Stimulated activated CD8-positive, alpha-beta memory T cell treated with anti-CD3 and anti-CD28 coated beads, Interleukin-2, amount 100 ng/mL, for 1 hour (primary cell): ENCODE results near the gene VAX1.

Experiments
- DNase-seq, 2 donors: peaks; one replicate each; pipeline ENCODE4 v3.0.0-alpha.2; 2020; ENCODE audit warnings: low read depth in 2 of 2

The VAX1 gene

GRCh38 chr10:117164592-117165537 is 26.8 kb upstream of the VAX1 start:
- no peak for DNase-seq

DNA sequence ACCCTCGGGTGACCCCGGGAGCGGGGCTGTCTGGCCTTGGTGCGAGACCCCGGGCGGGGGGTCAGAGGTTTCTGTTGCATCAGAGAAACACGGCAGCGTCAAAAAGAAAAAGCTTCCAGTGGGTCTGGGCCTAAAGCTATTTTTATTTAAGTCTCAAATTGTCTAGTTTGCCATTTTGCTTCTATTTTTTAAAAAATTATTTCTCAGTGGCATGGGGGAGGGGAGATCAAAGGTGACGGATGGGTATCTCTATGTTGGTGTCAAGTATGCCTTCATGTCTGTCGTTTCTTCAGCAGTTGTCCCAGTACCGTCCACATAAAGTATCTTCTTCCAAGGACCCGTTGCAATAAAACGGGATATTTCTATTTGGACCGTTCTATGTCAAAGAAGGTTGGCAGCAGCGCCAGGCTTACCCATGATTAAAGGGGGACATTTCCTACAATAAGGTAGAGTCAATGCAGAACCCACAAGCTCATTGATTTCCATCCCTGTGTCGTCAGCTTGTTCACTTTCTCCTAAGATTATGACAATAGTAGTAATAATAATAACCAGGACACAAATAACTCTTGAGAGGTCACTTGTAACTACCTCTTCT is 26.0 kb upstream of the VAX1 start:
- no peak for DNase-seq

- no peak for DNase-seq
These were observed 25.2 kb upstream of the VAX1 start for GRCh38 chr10:117163061-117163953.

GRCh38 chr10:117162093-117163060 is 24.3 kb upstream of the VAX1 start:
- DNase-seq, result no peak

DNA sequence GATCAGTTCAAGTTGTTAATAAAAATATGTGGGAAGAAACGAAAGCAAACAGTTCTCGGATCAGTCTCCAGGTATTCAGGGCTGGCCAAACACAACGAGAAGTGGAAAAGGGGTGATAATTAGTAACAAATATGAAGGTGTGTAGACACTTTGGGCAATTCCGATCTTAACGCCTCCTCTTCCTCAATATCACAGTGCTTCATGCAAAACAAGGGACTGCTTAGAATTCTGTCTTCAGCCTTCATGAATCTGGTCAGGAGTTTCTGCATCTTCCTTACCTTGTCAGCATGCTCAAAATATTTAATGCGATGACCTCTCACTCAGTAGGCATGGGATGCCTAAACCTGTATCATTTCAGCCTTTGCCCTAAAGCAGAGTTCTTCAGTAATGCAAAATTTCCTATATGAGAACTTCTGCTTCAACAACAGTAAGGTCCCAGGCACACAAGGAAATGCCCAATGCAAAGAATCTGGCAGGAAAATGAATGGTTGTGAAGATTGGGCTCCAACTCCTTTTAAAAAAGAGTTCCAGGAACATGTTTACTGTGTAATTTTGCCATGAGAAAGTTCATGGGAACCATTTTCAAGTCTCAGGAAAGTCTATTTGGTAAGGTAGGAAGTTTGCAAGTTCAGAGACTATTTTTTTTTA is 23.4 kb upstream of the VAX1 start:
- DNase-seq, result no peak

GRCh38 chr10:117160567-117160966 is 22.5 kb upstream of the VAX1 start:
- no peak for DNase-seq

GRCh38 chr10:117159390-117159789 is 21.3 kb upstream of the VAX1 start:
- DNase-seq, result no peak

GRCh38 chr10:117158297-117158696 is 20.2 kb upstream of the VAX1 start:
- no peak for DNase-seq

DNA sequence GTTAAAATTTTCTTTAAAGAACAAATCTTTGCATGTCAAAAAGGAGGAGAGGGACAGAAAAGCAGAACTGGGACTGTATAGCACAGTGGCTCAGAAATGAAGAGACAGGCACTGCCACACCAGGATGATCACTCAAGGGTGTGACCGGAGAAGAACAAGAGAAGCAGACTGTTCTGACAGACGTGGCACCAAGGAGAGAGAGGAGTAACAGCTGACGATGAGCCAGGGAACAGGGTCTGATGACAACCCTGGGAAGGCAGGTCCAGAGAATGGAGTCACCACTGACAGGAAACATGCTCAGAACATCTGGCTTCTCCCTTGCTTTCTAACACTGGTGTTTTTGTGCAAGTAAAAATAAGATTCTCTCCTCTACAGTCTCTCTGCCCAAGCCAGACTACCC is 14.6 kb upstream of the VAX1 start:
- DNase-seq, result no peak

- DNase-seq, result no peak
These were observed 10.2 kb upstream of the VAX1 start for GRCh38 chr10:117148284-117148683.

GRCh38 chr10:117145019-117145418 is 6.9 kb upstream of the VAX1 start:
- DNase-seq, result no peak

GRCh38 chr10:117143103-117143823 is 5.2 kb upstream of the VAX1 start:
- DNase-seq, result no peak

DNA sequence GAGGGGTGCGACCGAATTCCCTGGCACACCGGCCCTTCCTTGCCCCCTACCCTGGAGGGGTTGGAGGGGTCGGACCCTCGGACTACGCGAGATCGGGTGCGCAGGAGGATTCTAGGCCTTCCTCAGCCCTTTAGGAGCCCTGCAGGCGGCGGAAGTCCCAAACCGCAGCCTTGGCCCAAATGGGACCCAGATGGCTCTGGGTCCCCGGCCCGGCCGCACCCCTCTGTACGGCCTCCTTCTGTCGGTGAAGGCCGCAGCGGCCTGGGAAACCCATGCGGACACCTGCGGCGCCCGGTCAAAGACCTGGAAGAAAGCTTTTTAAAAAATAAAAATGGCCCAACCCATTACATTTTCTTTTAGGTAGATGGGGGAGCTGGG is 2.4 kb upstream of the VAX1 start:
- no peak for DNase-seq

GRCh38 chr10:117139581-117140524 is 1.8 kb upstream of the VAX1 start:
- DNase-seq, result no peak

DNA sequence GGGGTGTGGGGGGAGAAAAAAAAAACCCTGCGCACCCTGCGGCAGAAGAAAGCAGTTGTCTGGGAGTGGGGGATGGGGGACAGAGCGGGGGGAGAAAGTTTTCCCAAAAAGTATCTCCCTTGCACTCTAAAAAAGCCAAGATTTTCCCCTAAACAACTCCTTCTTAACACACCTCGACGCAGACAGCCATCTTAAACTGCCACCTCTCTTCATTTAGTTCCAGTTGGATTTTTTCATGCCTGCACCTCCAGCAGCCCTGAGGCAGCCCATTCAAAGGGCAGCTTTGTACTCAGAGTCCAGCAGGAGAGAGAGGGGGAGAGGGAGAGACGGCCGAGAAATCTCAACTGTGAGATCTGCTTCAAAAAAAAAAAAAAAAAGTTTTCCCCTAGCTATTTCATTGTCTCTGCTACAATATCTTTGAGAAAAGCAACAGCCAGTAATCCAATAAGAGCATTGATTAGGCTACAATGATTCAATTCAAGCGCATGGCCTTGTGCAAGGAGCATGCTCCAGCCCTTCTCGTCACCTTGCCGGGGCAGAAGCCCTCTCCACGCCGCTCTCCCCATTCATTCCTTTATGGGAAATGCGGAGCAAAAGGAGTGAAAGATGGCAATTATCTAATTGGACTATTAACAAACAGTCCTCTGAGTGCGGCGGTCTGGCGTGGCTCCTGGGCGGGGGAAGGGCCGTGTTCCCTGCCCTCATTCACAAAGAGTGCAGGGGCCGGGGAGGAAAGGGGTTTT is 939 bp upstream of the VAX1 start:
- no peak for DNase-seq

DNA sequence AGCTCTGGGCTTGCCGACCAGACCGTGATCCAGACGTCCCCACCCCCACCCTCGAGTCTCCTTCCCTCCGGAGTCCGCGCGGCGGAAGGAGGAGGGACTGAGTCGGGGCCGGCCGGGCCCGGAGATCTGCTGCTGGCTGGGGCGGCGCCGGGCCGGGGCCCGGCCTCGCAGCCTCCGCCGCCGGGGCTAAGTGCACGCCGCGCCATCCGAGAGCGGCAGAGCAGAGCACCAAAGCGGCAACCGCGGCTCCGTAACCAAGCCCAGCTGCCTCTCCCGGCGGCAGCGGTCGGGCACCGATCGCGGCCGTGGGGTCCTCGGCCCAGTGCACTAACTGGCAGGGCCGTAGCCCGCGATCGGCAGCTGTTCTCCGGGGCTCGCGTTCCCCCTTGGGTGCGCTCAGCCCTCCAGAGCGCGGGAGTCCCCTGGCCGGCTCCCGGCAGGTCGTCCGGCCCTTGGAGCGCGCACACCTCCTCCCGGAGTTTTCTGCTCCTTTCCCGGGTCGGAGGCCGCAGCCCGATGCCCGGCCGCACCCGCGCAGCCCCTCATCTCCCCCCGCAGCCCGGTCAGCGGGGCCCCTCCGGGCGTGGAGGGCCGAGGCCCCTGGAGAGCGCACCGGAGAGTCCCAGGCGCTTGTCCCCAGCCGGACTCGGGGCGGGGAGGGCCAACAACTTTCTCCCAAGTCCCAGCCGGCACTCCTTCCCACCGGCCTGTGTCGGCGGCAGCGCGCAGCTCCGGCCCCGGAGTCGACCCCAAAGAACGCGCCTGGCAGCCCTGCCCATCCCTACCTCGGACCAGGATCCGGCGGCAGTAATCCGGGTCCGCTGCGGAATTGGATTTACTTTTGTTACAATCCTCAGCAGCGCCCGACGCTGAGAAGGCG is 799 bp downstream of the VAX1 start:
- DNase-seq, result no peak

DNA sequence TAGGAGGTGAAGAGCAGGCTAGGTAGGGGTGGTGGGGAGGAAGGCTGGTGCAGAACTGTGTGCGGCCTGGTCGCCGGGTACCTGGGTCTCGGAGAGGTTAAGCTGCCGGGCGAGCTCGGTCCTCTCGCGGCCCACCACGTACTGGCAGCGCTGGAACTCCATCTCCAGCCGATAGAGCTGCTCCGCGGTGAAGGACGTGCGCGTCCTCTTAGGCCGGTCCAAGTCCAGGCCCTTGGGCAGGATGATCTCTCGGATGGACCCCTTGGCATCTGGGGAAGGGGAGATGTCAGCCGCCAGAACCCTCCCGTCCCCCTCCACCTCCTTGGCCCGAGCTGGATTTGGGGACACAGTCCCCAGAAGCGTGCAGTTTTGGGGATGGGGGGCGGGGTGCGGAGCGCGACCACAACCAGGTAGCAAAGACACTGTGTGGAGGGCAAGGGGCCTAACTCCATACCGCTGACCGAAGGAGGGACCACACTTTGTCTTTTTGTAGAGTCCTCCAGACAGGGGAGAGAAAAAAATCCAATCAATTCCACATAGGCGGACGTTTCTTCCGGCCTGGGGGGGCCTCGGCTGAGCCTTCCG is 1.6 kb downstream of the VAX1 start:
- DNase-seq, result no peak
